Osteoblast (primary cell): Measurements from ENCODE around the gene INVS. TPM values are rescaled to one million over a fixed set of nuclear protein-coding genes. Genes with fewer than 3 reads are reported as not detected.

Source experiments
- DNase-seq: peaks from one replicate; pipeline ENCODE4 v3.0.0; 2011; ENCODE audit warnings: low spot score, mixed read lengths; ENCODE audit not compliant: insufficient read length; ENCODE audit errors: missing footprints
- H2AFZ ChIP-seq: 2 replicates; pipeline ENCODE4 v1.6.0; 2011; ENCODE audit warnings: mild to moderate bottlenecking, low read length
- H3K27ac ChIP-seq: 2 replicates; pipeline ENCODE4 v1.5.1; 2011; ENCODE audit warnings: mild to moderate bottlenecking, low read depth, low read length, moderate library complexity
- H3K27me3 ChIP-seq: 2 replicates; pipeline ENCODE4 v1.6.0; 2012; ENCODE audit warnings: mild to moderate bottlenecking, control low read depth, inconsistent platforms, low read length, moderate library complexity; ENCODE audit not compliant: insufficient read depth
- H3K36me3 ChIP-seq: 2 replicates; pipeline ENCODE4 v1.5.1; 2011; ENCODE audit warnings: mild to moderate bottlenecking, low read length, control low read depth, moderate library complexity; ENCODE audit not compliant: insufficient read depth
- H3K4me1 ChIP-seq: 2 replicates; pipeline ENCODE4 v1.5.1; 2011; ENCODE audit warnings: mild to moderate bottlenecking, low read length, control low read depth, moderate library complexity; ENCODE audit not compliant: insufficient read depth
- H3K4me2 ChIP-seq: 2 replicates; pipeline ENCODE4 v1.6.0; 2011; ENCODE audit warnings: mild to moderate bottlenecking, low read length; ENCODE audit not compliant: insufficient read depth
- H3K4me3 ChIP-seq: fragments of 200-600 bp; sonication (generic); 3 replicates; pipeline ENCODE4 v1.5.1; 2012; ENCODE audit warnings: mild to moderate bottlenecking, low read length, inconsistent platforms; ENCODE audit not compliant: insufficient read depth
- H3K79me2 ChIP-seq: 2 replicates; pipeline ENCODE4 v1.6.0; 2012; ENCODE audit warnings: mild to moderate bottlenecking, low read length, control low read depth, inconsistent platforms; ENCODE audit not compliant: insufficient read depth
- H3K9me3 ChIP-seq: 2 replicates; pipeline ENCODE4 v1.5.1; 2011; ENCODE audit warnings: low read depth, low read length, control low read depth
- H4K20me1 ChIP-seq: 2 replicates; pipeline ENCODE4 v1.6.0; 2012; ENCODE audit warnings: mild to moderate bottlenecking, low read length, control low read depth; ENCODE audit not compliant: insufficient read depth
- CTCF ChIP-seq: IDR thresholded peaks from 2 replicates; pipeline ENCODE4 v1.5.1; 2011; ENCODE audit warnings: mild to moderate bottlenecking, low read depth, low read length, moderate library complexity; ENCODE audit errors: extremely low read depth
- total RNA-seq: library from RNA; depleted of rRNA; stranded (reverse); fragments of >200 nt; gene quantifications from 2 replicates; pipeline ENCODE4 v1.2.3, GENCODE V29; 2012

INVS gene
- total RNA-seq, 1 donor = 27.1 TPM

GRCh38 chr9:100160021-100160420, 61.0 kb downstream of the INVS start:
- Histone ChIP-seq H3K36me3 (no peaks in the 10 kb centered on the region), H3K4me3 (no peak overlapping the region), H2AFZ (no peak overlapping the region), H3K4me1 (no peaks in the 10 kb centered on the region), H3K27me3 (no peaks in the 10 kb centered on the region), H3K9me3 (no peaks in the 10 kb centered on the region), H3K4me2 (no peak overlapping the region), H3K27ac (no peak overlapping the region), H3K79me2 (no peaks in the 10 kb centered on the region), H4K20me1 (no peaks in the 10 kb centered on the region)
- peak; percentile 30 for DNase-seq
- TF ChIP-seq CTCF = no peak

DNA sequence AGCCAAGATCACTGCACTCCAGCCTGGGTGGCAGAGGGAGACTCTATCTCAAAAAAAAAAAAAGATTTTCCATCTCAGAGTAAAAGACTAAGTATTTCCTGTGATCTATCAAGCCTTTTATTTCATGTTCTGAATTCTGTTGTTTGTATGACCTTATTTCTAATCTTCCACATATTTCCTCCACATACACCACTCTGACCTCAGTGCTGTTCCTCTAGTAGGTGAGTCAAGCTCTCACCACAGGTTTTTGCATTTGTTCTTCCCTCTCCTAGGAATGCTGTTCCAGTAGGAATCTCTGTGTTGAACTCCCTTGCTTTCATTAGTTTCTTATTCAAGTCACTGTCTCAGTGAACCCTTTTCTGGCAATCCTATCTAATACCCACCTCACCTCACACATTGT, 68.1 kb downstream of the INVS start:
- Histone ChIP-seq H3K36me3 (no peaks in the 10 kb centered on the region), H2AFZ (no peak overlapping the region), H3K27ac (no peak overlapping the region), H3K4me3 (no peak overlapping the region), H3K4me1 (no peaks in the 10 kb centered on the region), H4K20me1 (peaks cover 7% of the 10 kb centered on the region), H3K27me3 (no peaks in the 10 kb centered on the region), H3K4me2 (no peak overlapping the region), H3K9me3 (no peaks in the 10 kb centered on the region), H3K79me2 (no peaks in the 10 kb centered on the region)
- no peak for DNase-seq
- TF ChIP-seq CTCF = no peak

DNA sequence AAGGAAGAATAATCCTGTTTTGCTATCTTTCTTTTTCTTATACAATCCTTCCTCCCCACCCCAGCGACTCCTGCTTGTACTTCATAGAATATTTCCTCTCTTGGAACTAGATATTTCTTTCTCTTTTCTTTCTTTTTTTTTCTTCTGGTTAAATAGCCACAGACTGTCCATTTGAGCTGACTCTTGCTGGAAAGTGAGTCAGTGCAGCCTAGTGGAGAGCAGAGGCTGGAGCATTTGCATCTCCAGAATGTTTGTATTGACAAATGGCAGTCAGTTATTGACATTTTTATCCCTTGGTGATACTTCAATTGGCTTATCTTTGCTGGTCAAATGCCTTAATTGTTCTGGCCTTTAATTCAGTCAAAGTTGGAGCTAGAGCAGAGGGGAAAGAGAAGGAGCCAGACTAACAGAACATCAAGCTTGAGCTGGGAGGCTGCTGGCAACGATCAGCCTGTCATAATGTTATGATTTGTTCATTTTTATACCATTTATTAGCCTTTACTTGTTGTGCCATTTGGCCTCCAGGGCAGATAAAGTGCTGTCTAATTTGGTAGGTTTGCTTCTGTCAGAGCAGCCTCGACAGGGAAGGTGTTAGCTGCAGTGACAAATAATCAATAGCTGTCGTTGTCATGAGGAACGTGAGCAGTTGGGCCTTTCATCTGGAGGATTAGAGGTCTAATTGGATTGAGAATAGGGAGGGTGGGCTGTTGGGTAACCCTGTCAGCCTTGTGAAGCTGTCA, 69.0 kb downstream of the INVS start:
- Histone ChIP-seq H3K4me2 (no peak overlapping the region), H3K36me3 (no peaks in the 10 kb centered on the region), H3K79me2 (no peaks in the 10 kb centered on the region), H3K27ac (no peak overlapping the region), H3K4me3 (no peak overlapping the region), H3K9me3 (no peaks in the 10 kb centered on the region), H2AFZ (no peak overlapping the region), H3K27me3 (no peaks in the 10 kb centered on the region), H3K4me1 (no peaks in the 10 kb centered on the region), H4K20me1 (peaks cover 7% of the 10 kb centered on the region)
- TF ChIP-seq CTCF = peak; percentile 19
- no peak for DNase-seq

DNA sequence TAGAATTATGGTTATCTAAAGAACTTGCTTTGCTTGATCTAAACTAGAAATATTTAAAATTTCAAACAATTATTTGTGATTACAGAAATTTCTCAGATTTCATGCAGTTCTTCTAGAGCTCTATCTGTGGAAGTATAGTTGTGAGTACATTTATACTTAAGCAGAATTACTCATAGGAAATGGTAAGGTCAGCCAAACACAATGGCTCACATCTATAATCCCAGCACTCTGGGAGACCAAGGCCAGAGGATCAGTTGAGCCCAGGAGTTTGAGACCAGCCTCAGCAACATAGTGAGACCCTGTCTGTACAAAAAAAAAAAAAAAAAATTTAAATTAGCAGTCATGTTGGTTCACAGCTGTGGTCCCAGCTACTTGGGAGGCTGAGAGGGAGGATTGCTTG, 71.0 kb downstream of the INVS start:
- no peak overlapping the region for H3K4me3 ChIP-seq
- H3K9me3 ChIP-seq = no peaks in the 10 kb centered on the region
- H3K4me1 ChIP-seq = no peaks in the 10 kb centered on the region
- no peaks in the 10 kb centered on the region for H3K79me2 ChIP-seq
- no peak overlapping the region for H2AFZ ChIP-seq
- H4K20me1 ChIP-seq = peaks cover 7% of the 10 kb centered on the region
- no peak for DNase-seq
- no peaks in the 10 kb centered on the region for H3K27me3 ChIP-seq
- TF ChIP-seq CTCF = no peak
- H3K36me3 ChIP-seq = no peaks in the 10 kb centered on the region
- H3K27ac ChIP-seq = no peak overlapping the region
- H3K4me2 ChIP-seq = no peak overlapping the region
